Loucy (cell line): ENCODE measurements around the gene CDH22.

Experiments
- H2AFZ ChIP-seq: fragments of 200-600 bp; sonication (generic); 2 replicates; pipeline ENCODE4 v1.6.0; 2016; ENCODE audit warnings: antibody characterized with exemption, mild to moderate bottlenecking, low read length, moderate library complexity
- H3F3A ChIP-seq: fragments of 200-600 bp; 2 replicates; pipeline ENCODE4 v1.6.0; 2016; ENCODE audit warnings: antibody characterized with exemption, low read depth, mild to moderate bottlenecking
- H3K27me3 ChIP-seq: fragments of 200-600 bp; sonication (generic); 2 replicates; pipeline ENCODE4 v1.6.1; 2014; ENCODE audit warnings: low read length, mild to moderate bottlenecking; ENCODE audit not compliant: insufficient read depth, poor library complexity, severe bottlenecking
- H3K36me3 ChIP-seq: fragments of 200-600 bp; sonication (generic); 2 replicates; pipeline ENCODE4 v1.6.1; 2016; ENCODE audit warnings: low read length; ENCODE audit not compliant: insufficient read depth
- H3K4me1 ChIP-seq: fragments of 200-600 bp; sonication (generic); 2 replicates; pipeline ENCODE4 v1.5.1; 2014; ENCODE audit warnings: low read length, mild to moderate bottlenecking; ENCODE audit not compliant: insufficient read depth, poor library complexity, severe bottlenecking
- H3K4me2 ChIP-seq: fragments of 200-600 bp; sonication (generic); 2 replicates; pipeline ENCODE4 v1.6.0; 2014; ENCODE audit warnings: antibody characterized with exemption, low read length, low read depth, mild to moderate bottlenecking; ENCODE audit not compliant: poor library complexity, severe bottlenecking
- H3K4me3 ChIP-seq: fragments of 200-600 bp; sonication (generic); 2 replicates; pipeline ENCODE4 v1.5.1; 2014; ENCODE audit warnings: low read length, mild to moderate bottlenecking, mixed read lengths; ENCODE audit not compliant: poor library complexity, severe bottlenecking
- H3K79me2 ChIP-seq: fragments of 200-600 bp; sonication (generic); 2 replicates; pipeline ENCODE4 v1.6.1; 2014; ENCODE audit warnings: low read length; ENCODE audit not compliant: insufficient read depth
- H3K9ac ChIP-seq: fragments of 200-600 bp; sonication (generic); 2 replicates; pipeline ENCODE4 v1.6.0; 2014; ENCODE audit warnings: mild to moderate bottlenecking, low read depth, low read length, moderate library complexity; ENCODE audit not compliant: poor library complexity, severe bottlenecking
- H3K9me2 ChIP-seq: fragments of 200-600 bp; sonication (generic); replicated peaks from 2 replicates; pipeline ENCODE4 v1.6.1; 2016; ENCODE audit warnings: low read depth, low read length, mixed read lengths
- H3K9me3 ChIP-seq: fragments of 200-600 bp; sonication (generic); 2 replicates; pipeline ENCODE4 v1.6.1; 2014; ENCODE audit warnings: mild to moderate bottlenecking, antibody characterized with exemption, low read length, low read depth; ENCODE audit not compliant: insufficient read depth
- H4K20me1 ChIP-seq: fragments of 200-600 bp; sonication (generic); 2 replicates; pipeline ENCODE4 v1.6.0; 2014; ENCODE audit warnings: antibody characterized with exemption, low read length, mild to moderate bottlenecking; ENCODE audit not compliant: insufficient read depth, poor library complexity, severe bottlenecking
- EZH2phosphoT487 ChIP-seq: fragments of 200-600 bp; IDR thresholded peaks from 2 replicates; pipeline ENCODE4 v1.6.1; 2018; ENCODE audit warnings: antibody characterized with exemption, mild to moderate bottlenecking, moderate library complexity, borderline replicate concordance
- TF ChIP-seq, protein P1 (sequence below): fragments of 200-600 bp; sonication (generic); conservative IDR thresholded peaks from 2 replicates; pipeline ENCODE4 v1.5.1; 2014; ENCODE audit warnings: mild to moderate bottlenecking, antibody characterized with exemption, low read length

CDH22 gene

DNA sequence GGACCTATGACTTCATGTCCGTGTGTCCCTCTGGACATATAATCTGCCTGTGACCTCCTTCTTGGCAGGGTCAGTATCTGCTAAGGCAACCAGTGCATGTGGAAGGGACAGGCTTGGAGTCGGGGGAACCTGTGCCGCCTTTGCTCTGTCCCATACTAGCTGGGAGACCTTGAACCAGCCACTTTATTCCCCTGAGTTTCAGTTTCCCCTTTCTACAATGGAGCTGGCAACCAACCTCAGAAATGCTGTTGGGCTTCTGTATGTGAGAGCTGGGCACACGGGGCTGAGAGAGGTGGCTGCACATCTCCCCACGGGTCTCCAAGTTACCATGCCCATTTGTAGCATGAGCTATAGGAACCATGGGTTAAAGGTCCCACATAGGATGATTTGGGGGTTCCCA is 136.4 kb downstream of the CDH22 start:
- Histone ChIP-seq H3K4me3 (no peak overlapping the region), H3K9me2 (no peaks in the 10 kb centered on the region), H3K27me3 (no peaks in the 10 kb centered on the region), H3F3A (no peaks in the 10 kb centered on the region), H3K36me3 (no peaks in the 10 kb centered on the region), H3K79me2 (no peaks in the 10 kb centered on the region), H3K9ac (no peak overlapping the region), H4K20me1 (no peaks in the 10 kb centered on the region), H3K4me1 (no peaks in the 10 kb centered on the region), H3K4me2 (no peak overlapping the region), H3K9me3 (no peaks in the 10 kb centered on the region), H2AFZ (no peak overlapping the region)
- TF ChIP-seq, protein P1, sequence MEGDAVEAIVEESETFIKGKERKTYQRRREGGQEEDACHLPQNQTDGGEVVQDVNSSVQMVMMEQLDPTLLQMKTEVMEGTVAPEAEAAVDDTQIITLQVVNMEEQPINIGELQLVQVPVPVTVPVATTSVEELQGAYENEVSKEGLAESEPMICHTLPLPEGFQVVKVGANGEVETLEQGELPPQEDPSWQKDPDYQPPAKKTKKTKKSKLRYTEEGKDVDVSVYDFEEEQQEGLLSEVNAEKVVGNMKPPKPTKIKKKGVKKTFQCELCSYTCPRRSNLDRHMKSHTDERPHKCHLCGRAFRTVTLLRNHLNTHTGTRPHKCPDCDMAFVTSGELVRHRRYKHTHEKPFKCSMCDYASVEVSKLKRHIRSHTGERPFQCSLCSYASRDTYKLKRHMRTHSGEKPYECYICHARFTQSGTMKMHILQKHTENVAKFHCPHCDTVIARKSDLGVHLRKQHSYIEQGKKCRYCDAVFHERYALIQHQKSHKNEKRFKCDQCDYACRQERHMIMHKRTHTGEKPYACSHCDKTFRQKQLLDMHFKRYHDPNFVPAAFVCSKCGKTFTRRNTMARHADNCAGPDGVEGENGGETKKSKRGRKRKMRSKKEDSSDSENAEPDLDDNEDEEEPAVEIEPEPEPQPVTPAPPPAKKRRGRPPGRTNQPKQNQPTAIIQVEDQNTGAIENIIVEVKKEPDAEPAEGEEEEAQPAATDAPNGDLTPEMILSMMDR = no peak
- no peak for TF ChIP-seq EZH2phosphoT487

DNA sequence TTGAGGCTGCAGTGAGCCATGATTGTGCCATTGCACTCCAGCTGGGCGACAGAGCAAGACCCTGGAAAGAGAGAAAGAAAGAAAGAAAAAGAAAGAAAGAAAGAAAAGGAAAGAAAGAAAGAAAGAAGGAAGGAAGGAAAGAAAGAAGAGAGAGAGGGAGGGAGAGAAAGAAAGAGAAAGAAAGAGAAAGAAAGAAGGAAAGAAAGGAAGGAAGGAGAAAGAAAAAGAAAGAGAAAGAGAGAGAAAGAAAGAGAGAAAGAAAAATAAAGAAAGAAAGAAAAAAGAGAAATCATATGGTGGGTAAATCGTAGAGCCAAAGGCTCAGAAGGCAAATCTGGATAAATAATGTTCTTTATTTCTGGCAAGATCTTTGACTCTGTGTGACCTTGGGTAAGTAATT is 136.8 kb downstream of the CDH22 start:
- H3K79me2 ChIP-seq = no peaks in the 10 kb centered on the region
- H3K27me3 ChIP-seq = no peaks in the 10 kb centered on the region
- no peaks in the 10 kb centered on the region for H3K9me2 ChIP-seq
- no peak overlapping the region for H3K9ac ChIP-seq
- no peaks in the 10 kb centered on the region for H3F3A ChIP-seq
- H3K36me3 ChIP-seq = no peaks in the 10 kb centered on the region
- TF ChIP-seq, protein P1 = no peak
- TF ChIP-seq EZH2phosphoT487 = no peak
- H4K20me1 ChIP-seq = no peaks in the 10 kb centered on the region
- H3K4me3 ChIP-seq = no peak overlapping the region
- no peak overlapping the region for H3K4me2 ChIP-seq
- H3K9me3 ChIP-seq = no peaks in the 10 kb centered on the region
- no peak overlapping the region for H2AFZ ChIP-seq
- H3K4me1 ChIP-seq = no peaks in the 10 kb centered on the region

DNA sequence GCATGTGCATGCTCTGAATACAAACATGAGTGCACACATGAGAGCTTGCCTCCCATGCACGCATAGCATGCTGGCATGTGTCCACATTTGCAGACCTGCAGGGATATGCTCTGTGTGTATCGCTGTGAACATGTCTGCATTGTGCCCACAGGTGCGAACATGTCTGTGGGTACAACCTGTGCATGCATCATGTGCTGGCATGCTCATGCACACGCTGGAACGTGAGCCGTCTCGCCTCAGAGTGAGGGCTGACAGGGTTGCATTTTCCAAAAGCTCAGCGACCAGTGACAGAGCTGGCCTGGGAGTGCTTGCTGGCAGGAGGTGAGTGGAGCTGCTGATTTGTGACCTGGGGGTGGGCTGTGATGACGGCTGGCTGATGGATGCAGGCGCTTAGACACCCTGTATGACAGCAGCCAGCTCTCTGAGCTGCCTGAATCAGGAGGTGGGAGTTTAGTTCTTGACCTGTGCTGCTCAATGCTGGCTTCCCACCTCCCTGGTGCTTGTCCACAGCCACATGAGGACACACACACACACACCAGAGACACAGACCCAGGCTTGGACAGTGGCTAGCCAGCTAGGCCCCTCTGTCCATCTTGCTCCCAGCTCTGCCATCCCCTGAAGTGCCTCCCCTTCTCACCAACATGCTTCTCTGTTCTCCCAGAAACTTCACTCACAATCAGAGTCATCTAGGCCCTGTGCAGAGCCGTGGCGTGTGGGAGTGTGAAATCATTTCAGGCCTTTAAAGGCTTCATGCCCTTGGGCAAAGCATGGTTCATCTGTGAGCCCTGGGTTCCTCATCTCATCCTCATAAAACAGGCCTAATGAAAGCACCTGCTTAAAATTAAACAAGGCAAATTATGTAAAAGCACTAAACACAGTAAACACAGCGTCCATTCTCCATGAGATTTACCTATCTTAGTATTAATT is 138.8 kb downstream of the CDH22 start:
- TF ChIP-seq, protein P1 = no peak
- no peak for TF ChIP-seq EZH2phosphoT487
- H3F3A ChIP-seq = no peaks in the 10 kb centered on the region
- H3K4me2 ChIP-seq = no peak overlapping the region
- no peaks in the 10 kb centered on the region for H3K9me3 ChIP-seq
- H2AFZ ChIP-seq = no peak overlapping the region
- H4K20me1 ChIP-seq = no peaks in the 10 kb centered on the region
- H3K36me3 ChIP-seq = no peaks in the 10 kb centered on the region
- no peaks in the 10 kb centered on the region for H3K27me3 ChIP-seq
- no peak overlapping the region for H3K4me3 ChIP-seq
- no peaks in the 10 kb centered on the region for H3K4me1 ChIP-seq
- no peak overlapping the region for H3K9ac ChIP-seq
- no peaks in the 10 kb centered on the region for H3K9me2 ChIP-seq
- H3K79me2 ChIP-seq = no peaks in the 10 kb centered on the region
